ENCODE measurements around the gene APLP2. TPM values are rescaled to one million over a fixed set of nuclear protein-coding genes. Genes with fewer than 3 reads are reported as not detected.

APLP2 gene
- total RNA-seq, 2 donors from 2014 or later: 37.9 to 56.2 TPM

- Mint-ChIP-seq H3K27me3 (peaks cover 20 to 29% of the 10 kb centered on the region in 2 donors), H3K4me3 (no peak overlapping the region), H3K27ac (no peak overlapping the region), H3K4me1 (ENCODE audit: low read depth in 2 of 2) (peaks cover 8 to 9% of the 10 kb centered on the region in 2 donors), H3K9me3 (no peaks in the 10 kb centered on the region), H3K36me3 (no peaks in the 10 kb centered on the region)
- ATAC-seq: no peak
- DNase-seq (ENCODE audit: low spot score): no peak
These were observed 29.3 kb upstream of the APLP2 start for GRCh38 chr11:130040281-130040940.

GRCh38 chr11:130042093-130042591 is 27.6 kb upstream of the APLP2 start:
- H3K4me3 Mint-ChIP-seq: no peak overlapping the region
- no peak overlapping the region for H3K27ac Mint-ChIP-seq
- no peaks in the 10 kb centered on the region for H3K36me3 Mint-ChIP-seq
- ATAC-seq (peak in 1 of 2 donors; percentile 33), DNase-seq (ENCODE audit: low spot score) (no peak)
- no peaks in the 10 kb centered on the region for H3K9me3 Mint-ChIP-seq
- peaks cover 8 to 9% of the 10 kb centered on the region in 2 donors for H3K4me1 Mint-ChIP-seq (ENCODE audit: low read depth in 2 of 2)
- H3K27me3 Mint-ChIP-seq: peaks cover 13 to 22% of the 10 kb centered on the region in 2 donors

GRCh38 chr11:130043575-130043974 is 26.1 kb upstream of the APLP2 start:
- H3K36me3 Mint-ChIP-seq: no peaks in the 10 kb centered on the region
- H3K4me1 Mint-ChIP-seq (ENCODE audit: low read depth in 2 of 2): peaks cover 0 to under 1% of the 10 kb centered on the region in 2 donors
- ATAC-seq (no peak), DNase-seq (ENCODE audit: low spot score) (no peak)
- H3K27ac Mint-ChIP-seq: no peak overlapping the region
- H3K4me3 Mint-ChIP-seq: no peak overlapping the region
- H3K27me3 Mint-ChIP-seq: peaks cover 8 to 16% of the 10 kb centered on the region in 2 donors
- no peaks in the 10 kb centered on the region for H3K9me3 Mint-ChIP-seq

- Mint-ChIP-seq H3K27ac (no peak overlapping the region), H3K36me3 (no peaks in the 10 kb centered on the region), H3K9me3 (no peaks in the 10 kb centered on the region), H3K27me3 (peaks cover 5 to 16% of the 10 kb centered on the region in 2 donors), H3K4me3 (no peak overlapping the region), H3K4me1 (ENCODE audit: low read depth in 2 of 2) (no peaks in the 10 kb centered on the region)
- DNase-seq (ENCODE audit: low spot score) (no peak), ATAC-seq (no peak)
These were observed 22.6 kb upstream of the APLP2 start for GRCh38 chr11:130047141-130047540.

- H3K4me1 Mint-ChIP-seq (ENCODE audit: low read depth in 2 of 2): no peaks in the 10 kb centered on the region
- H3K27ac Mint-ChIP-seq: no peak overlapping the region
- H3K27me3 Mint-ChIP-seq: peaks cover 4 to 10% of the 10 kb centered on the region in 2 donors
- H3K9me3 Mint-ChIP-seq: no peaks in the 10 kb centered on the region
- DNase-seq (ENCODE audit: low spot score) (no peak), ATAC-seq (no peak)
- H3K36me3 Mint-ChIP-seq: no peaks in the 10 kb centered on the region
- H3K4me3 Mint-ChIP-seq: no peak overlapping the region
These were observed 20.3 kb upstream of the APLP2 start for GRCh38 chr11:130049328-130049771.

GRCh38 chr11:130050257-130050656 is 19.4 kb upstream of the APLP2 start:
- Mint-ChIP-seq H3K36me3 (no peaks in the 10 kb centered on the region), H3K4me3 (no peak overlapping the region), H3K4me1 (ENCODE audit: low read depth in 2 of 2) (no peaks in the 10 kb centered on the region), H3K27me3 (peaks cover 4 to 10% of the 10 kb centered on the region in 2 donors), H3K27ac (no peak overlapping the region), H3K9me3 (no peaks in the 10 kb centered on the region)
- no peak for DNase-seq (ENCODE audit: low spot score)
- no peak for ATAC-seq

- H3K9me3 Mint-ChIP-seq: no peaks in the 10 kb centered on the region
- H3K36me3 Mint-ChIP-seq: no peaks in the 10 kb centered on the region
- H3K4me1 Mint-ChIP-seq (ENCODE audit: low read depth in 2 of 2): no peaks in the 10 kb centered on the region
- no peak overlapping the region for H3K27ac Mint-ChIP-seq
- H3K27me3 Mint-ChIP-seq: peaks cover 4 to 10% of the 10 kb centered on the region in 2 donors
- no peak overlapping the region for H3K4me3 Mint-ChIP-seq
- DNase-seq (ENCODE audit: low spot score) (no peak), ATAC-seq (no peak)
These were observed 18.6 kb upstream of the APLP2 start for GRCh38 chr11:130051082-130051481.

- no peak for DNase-seq (ENCODE audit: low spot score)
- H3K27ac Mint-ChIP-seq: no peak overlapping the region
- no peaks in the 10 kb centered on the region for H3K36me3 Mint-ChIP-seq
- H3K9me3 Mint-ChIP-seq: no peaks in the 10 kb centered on the region
- no peak overlapping the region for H3K4me3 Mint-ChIP-seq
- peaks cover 8 to 10% of the 10 kb centered on the region in 2 donors for H3K27me3 Mint-ChIP-seq
- ATAC-seq: no peak
- H3K4me1 Mint-ChIP-seq (ENCODE audit: low read depth in 2 of 2): no peaks in the 10 kb centered on the region
These were observed 17.1 kb upstream of the APLP2 start for GRCh38 chr11:130052567-130052966.

GRCh38 chr11:130054966-130055365 is 14.7 kb upstream of the APLP2 start:
- H3K36me3 Mint-ChIP-seq: no peaks in the 10 kb centered on the region
- H3K4me3 Mint-ChIP-seq: no peak overlapping the region
- H3K27me3 Mint-ChIP-seq: peaks cover 11 to 12% of the 10 kb centered on the region in 2 donors
- no peaks in the 10 kb centered on the region for H3K4me1 Mint-ChIP-seq (ENCODE audit: low read depth in 2 of 2)
- H3K27ac Mint-ChIP-seq: no peak overlapping the region
- no peak for DNase-seq (ENCODE audit: low spot score)
- no peaks in the 10 kb centered on the region for H3K9me3 Mint-ChIP-seq
- ATAC-seq: no peak

GRCh38 chr11:130055617-130056016 is 14.1 kb upstream of the APLP2 start:
- ATAC-seq (no peak), DNase-seq (ENCODE audit: low spot score) (no peak)
- Mint-ChIP-seq H3K4me3 (no peak overlapping the region), H3K27ac (no peak overlapping the region), H3K4me1 (ENCODE audit: low read depth in 2 of 2) (no peaks in the 10 kb centered on the region), H3K36me3 (no peaks in the 10 kb centered on the region), H3K9me3 (no peaks in the 10 kb centered on the region), H3K27me3 (peaks cover 15 to 18% of the 10 kb centered on the region in 2 donors)

- no peak for ATAC-seq
These were observed 8.7 kb upstream of the APLP2 start for GRCh38 chr11:130061017-130061416.

GRCh38 chr11:130062026-130062425 is 7.7 kb upstream of the APLP2 start:
- ATAC-seq: no peak
- no peak overlapping the region for H3K4me3 Mint-ChIP-seq

More at GRCh38 chr11:130061017-130061416, 8.7 kb upstream of the APLP2 start:
- H3K27ac Mint-ChIP-seq: no peak overlapping the region
- no peak for DNase-seq (ENCODE audit: low spot score)
- no peaks in the 10 kb centered on the region for H3K4me1 Mint-ChIP-seq (ENCODE audit: low read depth in 2 of 2)
- no peaks in the 10 kb centered on the region for H3K9me3 Mint-ChIP-seq
- H3K36me3 Mint-ChIP-seq: no peaks in the 10 kb centered on the region
- no peak overlapping the region for H3K4me3 Mint-ChIP-seq
- H3K27me3 Mint-ChIP-seq: peaks cover 27 to 28% of the 10 kb centered on the region in 2 donors

GRCh38 chr11:130063451-130063850 is 6.2 kb upstream of the APLP2 start:
- no peak overlapping the region for H3K4me3 Mint-ChIP-seq
- peaks cover 2 to 3% of the 10 kb centered on the region in 2 donors for H3K4me1 Mint-ChIP-seq (ENCODE audit: low read depth in 2 of 2)
- no peaks in the 10 kb centered on the region for H3K36me3 Mint-ChIP-seq
- no peak for DNase-seq (ENCODE audit: low spot score)
- H3K27me3 Mint-ChIP-seq: peaks cover 23 to 28% of the 10 kb centered on the region in 2 donors
- H3K9me3 Mint-ChIP-seq: no peaks in the 10 kb centered on the region
- no peak overlapping the region for H3K27ac Mint-ChIP-seq
- ATAC-seq: no peak

More at GRCh38 chr11:130062026-130062425, 7.7 kb upstream of the APLP2 start:
- no peak for DNase-seq (ENCODE audit: low spot score)
- no peak overlapping the region for H3K27ac Mint-ChIP-seq
- H3K27me3 Mint-ChIP-seq: peaks cover 26 to 28% of the 10 kb centered on the region in 2 donors
- no peaks in the 10 kb centered on the region for H3K36me3 Mint-ChIP-seq
- no peaks in the 10 kb centered on the region for H3K4me1 Mint-ChIP-seq (ENCODE audit: low read depth in 2 of 2)
- no peaks in the 10 kb centered on the region for H3K9me3 Mint-ChIP-seq

- H3K9me3 Mint-ChIP-seq: no peaks in the 10 kb centered on the region
- H3K4me1 Mint-ChIP-seq (ENCODE audit: low read depth in 2 of 2): peaks cover 9 to 10% of the 10 kb centered on the region in 2 donors
- DNase-seq (ENCODE audit: low spot score): no peak
- no peak overlapping the region for H3K4me3 Mint-ChIP-seq
- H3K36me3 Mint-ChIP-seq: no peaks in the 10 kb centered on the region
- H3K27ac Mint-ChIP-seq: no peak overlapping the region
- ATAC-seq: no peak
- H3K27me3 Mint-ChIP-seq: peaks cover 23 to 28% of the 10 kb centered on the region in 2 donors
These were observed 5.1 kb upstream of the APLP2 start for GRCh38 chr11:130064596-130064995.

Data from natural killer cell treated with Interleukin-12 subunit alpha and Interleukin-12 subunit beta and Interleukin-15 and Interleukin-18, amount 100 ng/mL, for 72 hours (primary cell).